ENCODE data around the gene MS4A18.

Gene MS4A18

GRCh38 chr11:60765355-60765754 lies 40.8 kb downstream of the MS4A18 start:
- Histone ChIP-seq H3K4me3 (ENCODE audit: low read depth, low read length) (no peak overlapping the region), H3K27ac (ENCODE audit: low read depth, low read length) (no peak overlapping the region), H3K9ac (ENCODE audit: low read depth, low read length) (no peak overlapping the region), H3K4me1 (ENCODE audit: control insufficient read depth, insufficient read depth, low read length) (no peaks in the 10 kb centered on the region; the same call in 1 of the 2 replicates), H3K9me3 (ENCODE audit: control insufficient read depth, insufficient read depth, low read length) (no peaks in the 10 kb centered on the region; the same call in 1 of the 2 replicates), H3K27me3 (ENCODE audit: control insufficient read depth, insufficient read depth, low read length) (peaks cover 4% of the 10 kb centered on the region; the same call in 1 of the 2 replicates), H3K36me3 (ENCODE audit: control insufficient read depth, insufficient read depth, low read length) (no peaks in the 10 kb centered on the region)

- H3K36me3 ChIP-seq (ENCODE audit: control insufficient read depth, insufficient read depth, low read length), result no peaks in the 10 kb centered on the region
- H3K4me1 ChIP-seq (ENCODE audit: control insufficient read depth, insufficient read depth, low read length), result no peaks in the 10 kb centered on the region; the same call in 1 of the 2 replicates
- H3K4me3 ChIP-seq (ENCODE audit: low read depth, low read length), result no peak overlapping the region
- no peak overlapping the region for H3K9ac ChIP-seq (ENCODE audit: low read depth, low read length)
- H3K27me3 ChIP-seq (ENCODE audit: control insufficient read depth, insufficient read depth, low read length), result peaks cover 4% of the 10 kb centered on the region; the same call in 1 of the 2 replicates
- H3K27ac ChIP-seq (ENCODE audit: low read depth, low read length), result no peak overlapping the region
- H3K9me3 ChIP-seq (ENCODE audit: control insufficient read depth, insufficient read depth, low read length), result no peaks in the 10 kb centered on the region; the same call in 1 of the 2 replicates
Measured at GRCh38 chr11:60766547-60766946, 42.0 kb downstream of the MS4A18 start.

DNA sequence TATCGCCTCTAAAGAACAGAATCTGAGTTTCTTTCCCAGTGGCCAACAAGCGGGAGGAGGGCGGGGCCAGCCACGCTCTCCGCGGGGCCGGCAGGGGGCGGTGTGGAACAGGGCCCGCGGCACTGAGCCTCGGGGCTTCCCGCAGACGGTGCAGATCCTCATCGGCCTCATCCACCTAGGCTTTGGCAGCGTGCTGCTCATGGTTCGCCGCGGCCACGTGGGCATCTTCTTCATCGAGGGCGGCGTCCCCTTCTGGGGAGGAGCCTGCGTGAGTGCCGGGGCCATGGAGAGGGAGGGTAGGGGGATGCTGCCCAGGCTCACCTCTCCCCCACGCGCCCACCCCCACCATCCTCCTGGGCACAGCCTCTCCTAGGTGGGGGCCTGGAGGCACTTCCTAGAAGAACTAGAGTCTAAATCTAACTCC lies 42.9 kb downstream of the MS4A18 start:
- no peak overlapping the region for H3K9ac ChIP-seq (ENCODE audit: low read depth, low read length)
- H3K4me3 ChIP-seq (ENCODE audit: low read depth, low read length), result no peak overlapping the region
- H3K27me3 ChIP-seq (ENCODE audit: control insufficient read depth, insufficient read depth, low read length), result peaks cover 4% of the 10 kb centered on the region; the same call in 1 of the 2 replicates
- no peak overlapping the region for H3K27ac ChIP-seq (ENCODE audit: low read depth, low read length)
- no peaks in the 10 kb centered on the region; the same call in 1 of the 2 replicates for H3K4me1 ChIP-seq (ENCODE audit: control insufficient read depth, insufficient read depth, low read length)
- no peaks in the 10 kb centered on the region; the same call in 1 of the 2 replicates for H3K9me3 ChIP-seq (ENCODE audit: control insufficient read depth, insufficient read depth, low read length)
- no peaks in the 10 kb centered on the region for H3K36me3 ChIP-seq (ENCODE audit: control insufficient read depth, insufficient read depth, low read length)

DNA sequence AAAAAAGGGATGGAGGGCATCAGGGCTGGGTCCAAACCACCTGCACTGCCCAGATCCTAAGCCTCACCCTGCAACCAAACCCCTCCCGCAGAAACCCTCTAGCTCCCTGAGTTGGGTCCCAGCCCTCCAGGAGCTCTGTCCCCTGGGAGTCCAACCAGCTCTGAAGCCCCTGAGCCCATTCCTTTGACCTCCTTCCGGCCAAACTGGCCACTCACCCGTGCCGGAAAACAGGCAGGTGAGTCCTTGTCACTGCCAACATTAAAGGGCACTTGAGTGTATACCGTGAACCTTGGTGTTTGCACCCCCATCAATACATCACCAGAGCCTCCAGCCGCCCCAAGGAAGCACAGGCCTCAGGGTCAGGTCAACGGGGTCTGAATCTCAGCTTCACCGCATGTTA lies 43.7 kb downstream of the MS4A18 start:
- Histone ChIP-seq H3K36me3 (ENCODE audit: control insufficient read depth, insufficient read depth, low read length) (no peaks in the 10 kb centered on the region), H3K27ac (ENCODE audit: low read depth, low read length) (no peak overlapping the region), H3K27me3 (ENCODE audit: control insufficient read depth, insufficient read depth, low read length) (peaks cover 4% of the 10 kb centered on the region; the same call in 1 of the 2 replicates), H3K9ac (ENCODE audit: low read depth, low read length) (no peak overlapping the region), H3K9me3 (ENCODE audit: control insufficient read depth, insufficient read depth, low read length) (no peaks in the 10 kb centered on the region; the same call in 1 of the 2 replicates), H3K4me3 (ENCODE audit: low read depth, low read length) (no peak overlapping the region), H3K4me1 (ENCODE audit: control insufficient read depth, insufficient read depth, low read length) (no peaks in the 10 kb centered on the region; the same call in 1 of the 2 replicates)

DNA sequence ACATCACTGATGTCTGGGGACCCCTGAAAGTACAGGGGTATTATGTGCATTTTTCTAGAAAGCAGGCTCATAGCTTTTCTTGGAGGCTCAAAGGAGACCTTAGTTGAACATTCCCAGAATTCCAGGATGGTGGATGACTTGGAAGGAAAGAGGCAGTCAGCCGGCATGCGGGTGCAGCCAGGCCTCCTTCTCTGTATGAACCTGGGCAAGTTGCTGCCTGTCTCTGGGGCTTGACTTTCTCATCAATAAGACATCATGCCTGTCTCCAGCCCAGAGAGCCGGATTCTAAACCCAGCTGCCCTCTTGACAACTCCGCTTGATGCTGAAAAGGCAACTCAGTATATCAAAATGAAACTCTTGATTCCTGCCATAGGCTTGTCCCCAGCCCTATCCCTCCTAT lies 44.8 kb downstream of the MS4A18 start:
- H3K4me1 ChIP-seq (ENCODE audit: control insufficient read depth, insufficient read depth, low read length), result no peaks in the 10 kb centered on the region; the same call in 1 of the 2 replicates
- H3K27ac ChIP-seq (ENCODE audit: low read depth, low read length), result no peak overlapping the region
- no peaks in the 10 kb centered on the region; the same call in 1 of the 2 replicates for H3K9me3 ChIP-seq (ENCODE audit: control insufficient read depth, insufficient read depth, low read length)
- peaks cover 4% of the 10 kb centered on the region; the same call in 1 of the 2 replicates for H3K27me3 ChIP-seq (ENCODE audit: control insufficient read depth, insufficient read depth, low read length)
- no peak overlapping the region for H3K9ac ChIP-seq (ENCODE audit: low read depth, low read length)
- no peak overlapping the region for H3K4me3 ChIP-seq (ENCODE audit: low read depth, low read length)
- no peaks in the 10 kb centered on the region for H3K36me3 ChIP-seq (ENCODE audit: control insufficient read depth, insufficient read depth, low read length)

DNA sequence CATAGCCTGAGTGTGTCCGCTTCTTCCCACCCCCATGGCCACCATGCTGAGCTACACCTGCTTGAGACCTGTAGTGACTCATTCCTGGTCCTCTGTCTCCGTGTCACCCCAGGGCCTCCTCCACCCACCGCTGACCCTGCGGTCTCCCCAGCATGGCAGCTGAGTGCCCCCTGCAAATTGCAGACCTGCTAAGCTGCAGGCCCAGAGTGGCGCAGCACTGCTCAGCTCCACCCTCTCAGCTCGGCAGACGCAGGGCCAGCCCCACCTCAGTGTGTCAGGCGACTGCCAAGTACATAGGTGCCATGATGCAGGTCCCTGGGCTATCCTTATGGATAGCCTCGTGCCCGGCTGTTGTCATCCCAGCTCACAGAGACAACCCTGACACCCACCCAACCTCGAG lies 45.3 kb downstream of the MS4A18 start:
- Histone ChIP-seq H3K9me3 (ENCODE audit: control insufficient read depth, insufficient read depth, low read length) (no peaks in the 10 kb centered on the region; the same call in 1 of the 2 replicates), H3K27ac (ENCODE audit: low read depth, low read length) (no peak overlapping the region), H3K9ac (ENCODE audit: low read depth, low read length) (no peak overlapping the region), H3K4me1 (ENCODE audit: control insufficient read depth, insufficient read depth, low read length) (no peaks in the 10 kb centered on the region; the same call in 1 of the 2 replicates), H3K4me3 (ENCODE audit: low read depth, low read length) (no peak overlapping the region), H3K27me3 (ENCODE audit: control insufficient read depth, insufficient read depth, low read length) (peaks cover 4% of the 10 kb centered on the region; the same call in 1 of the 2 replicates), H3K36me3 (ENCODE audit: control insufficient read depth, insufficient read depth, low read length) (no peaks in the 10 kb centered on the region)

DNA sequence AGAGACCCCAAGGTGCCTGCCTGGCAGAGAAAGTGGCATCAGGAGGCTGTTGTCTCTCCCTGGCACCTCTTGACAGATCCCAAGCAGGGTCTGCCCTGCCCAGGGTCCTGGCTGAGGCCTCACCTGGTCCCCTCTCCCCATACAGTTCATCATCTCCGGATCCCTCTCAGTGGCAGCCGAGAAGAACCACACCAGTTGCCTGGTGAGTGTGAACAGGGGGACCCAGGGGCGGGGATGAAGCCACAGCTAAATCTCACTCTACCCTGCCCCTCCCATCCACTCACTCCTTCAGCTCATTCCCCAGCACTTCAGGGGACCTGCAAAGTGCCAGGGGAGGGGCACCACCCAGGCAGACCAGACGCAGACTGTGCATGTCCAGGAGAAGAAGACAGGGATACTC lies 46.6 kb downstream of the MS4A18 start:
- Histone ChIP-seq H3K9me3 (ENCODE audit: control insufficient read depth, insufficient read depth, low read length) (no peaks in the 10 kb centered on the region; the same call in 1 of the 2 replicates), H3K9ac (ENCODE audit: low read depth, low read length) (no peak overlapping the region), H3K4me3 (ENCODE audit: low read depth, low read length) (no peak overlapping the region), H3K27me3 (ENCODE audit: control insufficient read depth, insufficient read depth, low read length) (peaks cover 4% of the 10 kb centered on the region; the same call in 1 of the 2 replicates), H3K27ac (ENCODE audit: low read depth, low read length) (no peak overlapping the region), H3K36me3 (ENCODE audit: control insufficient read depth, insufficient read depth, low read length) (no peaks in the 10 kb centered on the region), H3K4me1 (ENCODE audit: control insufficient read depth, insufficient read depth, low read length) (no peaks in the 10 kb centered on the region)

DNA sequence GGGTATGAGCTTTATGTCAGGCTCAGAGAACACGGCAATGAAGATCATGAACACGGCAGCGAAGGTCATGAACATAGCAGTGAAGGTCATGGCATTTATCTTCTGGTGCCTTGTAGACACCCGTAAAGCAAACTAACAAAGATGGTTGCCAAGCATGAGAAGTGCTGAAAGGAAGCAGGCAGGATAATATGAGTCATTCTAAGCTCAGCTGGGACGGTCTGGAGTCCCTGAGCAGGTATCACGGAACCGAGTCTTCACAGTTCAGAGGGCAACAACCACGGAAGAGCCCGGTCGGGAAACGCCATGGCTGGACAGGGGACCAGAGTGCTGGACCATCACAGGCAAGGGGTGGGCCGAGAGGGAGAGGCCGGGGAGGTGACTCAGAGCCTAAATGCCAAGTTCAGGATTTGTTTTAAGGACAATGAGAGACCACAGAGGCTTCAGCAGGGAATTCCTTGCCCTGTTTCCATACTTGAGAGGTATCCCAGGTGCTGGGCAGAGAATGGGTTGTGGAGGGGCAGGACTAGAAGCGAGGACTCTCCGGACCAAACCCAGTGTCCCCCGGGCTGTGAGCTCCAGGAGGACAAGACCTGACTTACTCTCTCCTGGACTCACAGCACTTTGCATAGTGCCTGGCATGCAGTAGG lies 47.5 kb downstream of the MS4A18 start:
- no peaks in the 10 kb centered on the region for H3K4me1 ChIP-seq (ENCODE audit: control insufficient read depth, insufficient read depth, low read length)
- no peak overlapping the region for H3K27ac ChIP-seq (ENCODE audit: low read depth, low read length)
- no peak overlapping the region for H3K9ac ChIP-seq (ENCODE audit: low read depth, low read length)
- H3K9me3 ChIP-seq (ENCODE audit: control insufficient read depth, insufficient read depth, low read length), result no peaks in the 10 kb centered on the region
- no peaks in the 10 kb centered on the region for H3K36me3 ChIP-seq (ENCODE audit: control insufficient read depth, insufficient read depth, low read length)
- H3K27me3 ChIP-seq (ENCODE audit: control insufficient read depth, insufficient read depth, low read length), result peaks cover 4% of the 10 kb centered on the region; the same call in 1 of the 2 replicates
- no peak overlapping the region for H3K4me3 ChIP-seq (ENCODE audit: low read depth, low read length)

DNA sequence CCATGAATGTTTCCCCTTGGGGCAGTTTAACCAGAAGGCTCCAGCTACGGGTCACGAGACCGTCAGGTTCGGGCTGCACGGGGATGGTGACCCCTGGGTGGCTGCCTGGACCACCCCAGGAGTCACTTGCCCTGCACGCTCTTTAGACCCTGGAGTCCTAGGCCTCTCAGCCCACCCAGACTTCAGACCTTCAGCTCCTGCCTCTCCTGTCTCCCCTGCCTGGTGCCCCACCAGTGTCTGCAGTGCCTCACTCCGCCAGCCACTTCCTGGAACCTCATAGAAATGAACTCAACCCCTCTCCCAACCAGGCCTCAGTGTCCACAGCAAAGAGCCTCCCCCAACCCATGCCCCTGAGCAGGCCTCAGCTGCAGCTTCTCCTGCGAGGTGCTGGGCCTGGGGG lies 48.1 kb downstream of the MS4A18 start:
- Histone ChIP-seq H3K9ac (ENCODE audit: low read depth, low read length) (no peak overlapping the region), H3K9me3 (ENCODE audit: control insufficient read depth, insufficient read depth, low read length) (no peaks in the 10 kb centered on the region), H3K4me1 (ENCODE audit: control insufficient read depth, insufficient read depth, low read length) (no peaks in the 10 kb centered on the region), H3K36me3 (ENCODE audit: control insufficient read depth, insufficient read depth, low read length) (no peaks in the 10 kb centered on the region), H3K27ac (ENCODE audit: low read depth, low read length) (no peak overlapping the region), H3K4me3 (ENCODE audit: low read depth, low read length) (no peak overlapping the region), H3K27me3 (ENCODE audit: control insufficient read depth, insufficient read depth, low read length) (peaks cover 4% of the 10 kb centered on the region; the same call in 1 of the 2 replicates)

DNA sequence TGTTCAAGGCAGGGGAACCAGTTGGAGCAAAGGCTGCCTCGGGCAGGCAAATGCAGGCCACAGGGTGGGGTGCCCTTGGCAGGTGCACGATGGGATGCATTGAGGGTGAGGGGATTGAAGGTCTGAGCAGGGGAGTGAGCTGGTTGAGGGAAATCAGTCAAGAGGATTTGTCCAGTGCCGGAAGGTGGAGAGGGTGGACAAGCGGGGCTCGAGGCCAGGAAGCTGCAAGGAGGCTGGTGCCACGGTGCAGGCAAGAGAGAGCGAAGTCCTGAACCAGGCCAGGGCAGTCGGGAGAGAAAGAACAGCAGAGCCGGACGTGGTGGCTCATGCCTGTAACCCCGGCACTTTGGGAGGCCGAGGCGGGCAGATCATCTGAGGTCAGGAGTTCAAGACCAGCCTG lies 50.2 kb downstream of the MS4A18 start:
- no peak overlapping the region for H3K4me3 ChIP-seq (ENCODE audit: low read depth, low read length)
- H3K36me3 ChIP-seq (ENCODE audit: control insufficient read depth, insufficient read depth, low read length), result no peaks in the 10 kb centered on the region
- H3K4me1 ChIP-seq (ENCODE audit: control insufficient read depth, insufficient read depth, low read length), result no peaks in the 10 kb centered on the region
- no peak overlapping the region for H3K9ac ChIP-seq (ENCODE audit: low read depth, low read length)
- H3K9me3 ChIP-seq (ENCODE audit: control insufficient read depth, insufficient read depth, low read length), result no peaks in the 10 kb centered on the region
- H3K27me3 ChIP-seq (ENCODE audit: control insufficient read depth, insufficient read depth, low read length), result no peaks in the 10 kb centered on the region
- no peak overlapping the region for H3K27ac ChIP-seq (ENCODE audit: low read depth, low read length)

DNA sequence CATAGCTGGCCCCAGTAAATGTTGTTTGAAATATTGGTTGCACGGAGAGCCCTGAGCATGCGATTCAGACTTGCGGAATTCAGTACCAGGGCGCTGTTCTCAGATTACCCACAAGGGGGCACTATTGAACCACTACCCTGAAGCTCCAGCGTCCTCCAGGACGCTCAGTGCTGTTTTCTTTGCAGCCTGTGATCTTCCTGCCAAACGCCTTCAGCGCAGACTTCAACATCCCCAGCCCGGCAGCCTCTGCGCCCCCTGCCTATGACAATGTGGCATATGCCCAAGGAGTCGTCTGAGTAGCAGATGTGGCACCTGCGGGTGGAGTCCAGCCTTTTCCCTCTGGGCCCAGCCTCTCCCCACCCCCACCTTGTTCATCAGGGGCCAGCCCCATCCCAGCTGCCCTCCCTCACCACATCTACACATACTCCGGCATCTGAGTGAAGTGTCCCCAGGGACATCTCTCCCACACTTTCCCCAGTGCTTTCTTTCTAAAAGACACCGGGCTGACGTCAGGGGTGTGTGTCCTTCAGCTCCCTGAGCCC lies 51.0 kb downstream of the MS4A18 start:
- Histone ChIP-seq H3K27me3 (ENCODE audit: control insufficient read depth, insufficient read depth, low read length) (no peaks in the 10 kb centered on the region), H3K9ac (ENCODE audit: low read depth, low read length) (no peak overlapping the region), H3K27ac (ENCODE audit: low read depth, low read length) (no peak overlapping the region), H3K36me3 (ENCODE audit: control insufficient read depth, insufficient read depth, low read length) (no peaks in the 10 kb centered on the region), H3K4me3 (ENCODE audit: low read depth, low read length) (no peak overlapping the region), H3K9me3 (ENCODE audit: control insufficient read depth, insufficient read depth, low read length) (no peaks in the 10 kb centered on the region; the same call in 1 of the 2 replicates), H3K4me1 (ENCODE audit: control insufficient read depth, insufficient read depth, low read length) (no peaks in the 10 kb centered on the region)

Measured in HUES48 (cell line).